Testis (tissue), 3 donors: ENCODE results near the gene PRKAR1B. TPM values are rescaled to one million over a fixed set of nuclear protein-coding genes. Genes with fewer than 3 reads are reported as not detected.
A peak's percentile ranks its signal among the peaks of the same experiment; 100 is the strongest.

ENCODE experiments used
- DNase-seq: peaks from one replicate; pipeline ENCODE4 v3.0.0-alpha.2; 2019
- H3K27ac ChIP-seq, 2 donors: fragments of 200-600 bp; sonication (generic); one replicate each; pipeline ENCODE4 v1.5.1; 2019
- H3K27me3 ChIP-seq: fragments of 200-600 bp; sonication (generic); one replicate; pipeline ENCODE4 v1.5.1; 2019
- H3K36me3 ChIP-seq: fragments of 200-600 bp; sonication (generic); one replicate; pipeline ENCODE4 v1.5.1; 2017; ENCODE audit warnings: low read depth; ENCODE audit errors: missing control alignments
- H3K4me1 ChIP-seq: fragments of 200-600 bp; sonication (generic); one replicate; pipeline ENCODE4 v1.5.1; 2019
- H3K4me3 ChIP-seq, 2 donors: fragments of 200-600 bp; sonication (generic); one replicate each; pipeline ENCODE4 v1.5.1; 2017 to 2019
- H3K9me3 ChIP-seq: fragments of 200-600 bp; sonication (generic); one replicate; pipeline ENCODE4 v1.5.1; 2017
- POLR2A ChIP-seq: fragments of 450-650 bp; IDR thresholded peaks from one replicate; pipeline ENCODE4 v1.6.1; 2017; ENCODE audit warnings: antibody characterized with exemption, mild to moderate bottlenecking, moderate library complexity
- WGBS, 2 donors: methylation state at CpG; one replicate each; pipeline ENCODE4 v1.1.5; 2018; 5-methylcytosine and 5-hydroxymethylcytosine counted together
- intact Hi-C: fragments of 100-400 bp; cut with DNase I; formaldehyde crosslinking; loops from one replicate; pipeline ENCODE4 v1.15.1; 2023; ENCODE audit warnings: low total_unique reads
- polyA plus RNA-seq: library from polyadenylated mRNA; stranded (reverse); fragments of 350-450 nt; fragmentation: Illumina TruSeq; extraction: RNeasy Lipid Tissue Mini Kit (QIAGEN cat#74804); gene quantifications from one replicate; pipeline ENCODE4 v1.2.3, GENCODE V29; 2014; ENCODE audit warnings: low read depth, low replicate concordance; ENCODE audit not compliant: insufficient read depth
- total RNA-seq, 2 donors: library from RNA; depleted of rRNA; stranded (reverse); fragments of >200 nt; gene quantifications; one replicate each; pipeline ENCODE4 v1.2.3, GENCODE V29; 2016
- TF ChIP-seq, protein P1 (sequence below), 3 experiments: fragments of 450-650 bp in 2 of 3; fragments of 200-600 bp in 1 of 3; sonication (generic) in 1 of 3; IDR thresholded peaks; one replicate each; pipeline ENCODE4 v1.5.1; 2016 to 2019; ENCODE audit warnings: antibody characterized with exemption in 3 of 3, mild to moderate bottlenecking in 2 of 3, moderate library complexity in 1 of 3

Gene PRKAR1B
- total and polyA plus RNA-seq, 3 donors from 2014 or later = 27.8 to 35.7 (median 31.3) TPM

GRCh38 chr7:610531-611280 lies 116.4 kb downstream of the PRKAR1B start:
- Histone ChIP-seq H3K4me1 (peaks cover 26% of the 10 kb centered on the region), H3K9me3 (no peaks in the 10 kb centered on the region), H3K27ac (peak overlapping the region; percentile 84 to 85), H3K27me3 (no peaks in the 10 kb centered on the region), H3K36me3 (no peaks in the 10 kb centered on the region), H3K4me3 (no peak overlapping the region)
- TF ChIP-seq, protein P1, sequence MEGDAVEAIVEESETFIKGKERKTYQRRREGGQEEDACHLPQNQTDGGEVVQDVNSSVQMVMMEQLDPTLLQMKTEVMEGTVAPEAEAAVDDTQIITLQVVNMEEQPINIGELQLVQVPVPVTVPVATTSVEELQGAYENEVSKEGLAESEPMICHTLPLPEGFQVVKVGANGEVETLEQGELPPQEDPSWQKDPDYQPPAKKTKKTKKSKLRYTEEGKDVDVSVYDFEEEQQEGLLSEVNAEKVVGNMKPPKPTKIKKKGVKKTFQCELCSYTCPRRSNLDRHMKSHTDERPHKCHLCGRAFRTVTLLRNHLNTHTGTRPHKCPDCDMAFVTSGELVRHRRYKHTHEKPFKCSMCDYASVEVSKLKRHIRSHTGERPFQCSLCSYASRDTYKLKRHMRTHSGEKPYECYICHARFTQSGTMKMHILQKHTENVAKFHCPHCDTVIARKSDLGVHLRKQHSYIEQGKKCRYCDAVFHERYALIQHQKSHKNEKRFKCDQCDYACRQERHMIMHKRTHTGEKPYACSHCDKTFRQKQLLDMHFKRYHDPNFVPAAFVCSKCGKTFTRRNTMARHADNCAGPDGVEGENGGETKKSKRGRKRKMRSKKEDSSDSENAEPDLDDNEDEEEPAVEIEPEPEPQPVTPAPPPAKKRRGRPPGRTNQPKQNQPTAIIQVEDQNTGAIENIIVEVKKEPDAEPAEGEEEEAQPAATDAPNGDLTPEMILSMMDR (IDR thresholded peaks at IDR 0.05) = no peak
- no peak for TF ChIP-seq POLR2A
- WGBS, 2 donors = 32 to 52% methylated on average over 21 of the region's 21 CpGs
- intact Hi-C loops = no loop called here
- peak; percentile 91 for DNase-seq

GRCh38 chr7:610141-610530 lies 116.9 kb downstream of the PRKAR1B start:
- intact Hi-C loops = no loop called here
- no peak for TF ChIP-seq POLR2A
- TF ChIP-seq, protein P1 (IDR thresholded peaks at IDR 0.05) = no peak
- H3K9me3 ChIP-seq = no peaks in the 10 kb centered on the region
- H3K4me3 ChIP-seq = no peak overlapping the region
- H3K27ac ChIP-seq = peak overlapping the region; percentile 84 to 85
- 83 to 85% methylated on average over 4 to 10 of the region's 10 CpGs for WGBS, 2 donors
- H3K27me3 ChIP-seq = no peaks in the 10 kb centered on the region
- DNase-seq = no peak
- H3K36me3 ChIP-seq = no peaks in the 10 kb centered on the region
- peaks cover 26% of the 10 kb centered on the region for H3K4me1 ChIP-seq

DNA sequence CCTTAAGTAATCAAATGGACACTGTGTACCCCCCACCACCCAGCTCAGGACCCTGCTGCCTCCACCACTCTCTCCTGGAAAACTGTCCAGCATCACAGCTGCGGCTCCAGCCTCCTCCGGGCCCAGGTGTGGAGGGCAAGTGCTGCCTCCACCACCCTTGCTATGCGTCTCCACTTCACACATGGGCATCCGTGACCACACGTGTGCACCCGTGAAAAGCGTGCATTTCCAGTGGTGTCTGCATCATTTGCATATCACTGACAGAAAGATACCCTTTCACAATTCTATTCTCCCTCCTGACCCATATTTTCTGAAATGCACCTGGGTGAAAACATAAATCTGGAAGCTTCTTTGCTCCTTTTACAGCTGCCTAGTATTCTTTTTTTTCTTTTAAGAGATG lies 117.7 kb downstream of the PRKAR1B start:
- no peak for DNase-seq
- WGBS, 2 donors = 96 to 97% methylated on average over 7 of the region's 7 CpGs
- no peak for TF ChIP-seq POLR2A
- TF ChIP-seq, protein P1 (IDR thresholded peaks at IDR 0.05) = no peak
- Histone ChIP-seq H3K9me3 (no peaks in the 10 kb centered on the region), H3K4me3 (no peak overlapping the region), H3K36me3 (no peaks in the 10 kb centered on the region), H3K4me1 (peaks cover 26% of the 10 kb centered on the region), H3K27me3 (no peaks in the 10 kb centered on the region), H3K27ac (no peak overlapping the region)
- intact Hi-C loops = no loop called here

- Histone ChIP-seq H3K4me3 (no peak overlapping the region), H3K27me3 (no peaks in the 10 kb centered on the region), H3K9me3 (no peaks in the 10 kb centered on the region), H3K27ac (no peak overlapping the region), H3K36me3 (no peaks in the 10 kb centered on the region), H3K4me1 (peaks cover 28% of the 10 kb centered on the region)
- intact Hi-C loops = no loop called here
- TF ChIP-seq, protein P1 (IDR thresholded peaks at IDR 0.05) = no peak
- TF ChIP-seq POLR2A = no peak
- no peak for DNase-seq
- WGBS, 2 donors = 66 to 75% methylated on average over 6 to 7 of the region's 8 CpGs
Observed at GRCh38 chr7:608954-609353, 118.1 kb downstream of the PRKAR1B start.

DNA sequence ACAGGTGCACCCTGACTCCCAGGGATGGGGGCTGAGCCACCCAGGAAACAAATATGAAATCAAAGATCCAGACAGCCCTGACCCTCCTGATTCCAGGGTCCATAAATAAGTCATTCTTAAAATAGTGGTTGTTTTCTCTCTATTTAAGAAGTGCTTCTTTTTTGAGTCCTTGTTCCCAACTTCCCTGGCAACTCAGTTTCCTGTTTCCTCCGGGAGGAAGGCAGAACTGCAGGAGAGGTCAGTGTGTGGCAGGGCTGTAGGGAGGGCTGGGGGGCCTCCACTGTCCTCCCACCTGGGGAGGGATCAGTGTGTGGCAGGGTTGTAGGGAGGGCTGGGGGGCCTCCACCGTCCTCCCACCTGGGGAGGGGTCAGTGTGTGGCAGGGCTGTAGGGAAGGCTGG lies 118.7 kb downstream of the PRKAR1B start:
- Histone ChIP-seq H3K4me1 (peaks cover 29% of the 10 kb centered on the region), H3K27me3 (no peaks in the 10 kb centered on the region), H3K4me3 (no peak overlapping the region), H3K36me3 (no peaks in the 10 kb centered on the region), H3K9me3 (no peaks in the 10 kb centered on the region), H3K27ac (peak overlapping the region in 1 of 2 donors; percentile 45)
- intact Hi-C loops = no loop called here
- DNase-seq = no peak
- 13 to 33% methylated on average over 1 to 2 of the region's 2 CpGs for WGBS, 2 donors
- TF ChIP-seq, protein P1 (IDR thresholded peaks at IDR 0.05) = no peak
- no peak for TF ChIP-seq POLR2A
